Cardiac fibroblast (primary cell): ENCODE results near the gene FRK.

Source experiments
- DNase-seq, 2 donors: peaks; one replicate each; pipeline versions ENCODE4 v3.0.0 to v3.0.0-alpha.2; 2010; ENCODE audit warnings: low read depth in 2 of 2
- H3K4me3 ChIP-seq, 2 donors: replicated peaks in 1 of 2; 1 replicate in 1 of 2; 2 replicates in 1 of 2; pipeline ENCODE4 v1.5.1; 2011; ENCODE audit warnings: low read depth in 2 of 2, low read length in 2 of 2, mild to moderate bottlenecking in 2 of 2, moderate library complexity in 1 of 2
- TF ChIP-seq, protein P1 (sequence below): IDR thresholded peaks from one replicate; pipeline ENCODE4 v1.5.1; 2011; ENCODE audit warnings: low read depth, mild to moderate bottlenecking, low read length, inconsistent platforms

Gene FRK

DNA sequence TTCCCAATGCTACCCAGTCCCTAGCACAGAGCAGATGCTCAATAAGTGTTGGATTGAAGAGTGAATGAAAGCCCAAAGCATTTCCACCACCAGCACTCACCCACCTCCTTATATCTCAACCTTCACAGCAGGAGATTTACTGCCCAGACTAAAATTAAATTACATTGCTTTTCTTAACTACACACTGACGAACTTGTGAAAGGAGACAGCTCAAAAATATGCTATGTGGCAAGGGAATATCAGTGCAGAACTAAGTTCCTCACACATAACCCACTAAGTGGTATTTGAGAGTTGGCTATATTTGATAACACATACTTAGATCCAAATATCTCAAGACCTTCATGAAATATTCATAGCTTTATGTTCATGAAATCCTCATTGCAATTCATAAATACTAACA, 137.7 kb downstream of the FRK start:
- no peak overlapping the region for H3K4me3 ChIP-seq
- TF ChIP-seq, protein P1, sequence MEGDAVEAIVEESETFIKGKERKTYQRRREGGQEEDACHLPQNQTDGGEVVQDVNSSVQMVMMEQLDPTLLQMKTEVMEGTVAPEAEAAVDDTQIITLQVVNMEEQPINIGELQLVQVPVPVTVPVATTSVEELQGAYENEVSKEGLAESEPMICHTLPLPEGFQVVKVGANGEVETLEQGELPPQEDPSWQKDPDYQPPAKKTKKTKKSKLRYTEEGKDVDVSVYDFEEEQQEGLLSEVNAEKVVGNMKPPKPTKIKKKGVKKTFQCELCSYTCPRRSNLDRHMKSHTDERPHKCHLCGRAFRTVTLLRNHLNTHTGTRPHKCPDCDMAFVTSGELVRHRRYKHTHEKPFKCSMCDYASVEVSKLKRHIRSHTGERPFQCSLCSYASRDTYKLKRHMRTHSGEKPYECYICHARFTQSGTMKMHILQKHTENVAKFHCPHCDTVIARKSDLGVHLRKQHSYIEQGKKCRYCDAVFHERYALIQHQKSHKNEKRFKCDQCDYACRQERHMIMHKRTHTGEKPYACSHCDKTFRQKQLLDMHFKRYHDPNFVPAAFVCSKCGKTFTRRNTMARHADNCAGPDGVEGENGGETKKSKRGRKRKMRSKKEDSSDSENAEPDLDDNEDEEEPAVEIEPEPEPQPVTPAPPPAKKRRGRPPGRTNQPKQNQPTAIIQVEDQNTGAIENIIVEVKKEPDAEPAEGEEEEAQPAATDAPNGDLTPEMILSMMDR = no peak
- no peak for DNase-seq

DNA sequence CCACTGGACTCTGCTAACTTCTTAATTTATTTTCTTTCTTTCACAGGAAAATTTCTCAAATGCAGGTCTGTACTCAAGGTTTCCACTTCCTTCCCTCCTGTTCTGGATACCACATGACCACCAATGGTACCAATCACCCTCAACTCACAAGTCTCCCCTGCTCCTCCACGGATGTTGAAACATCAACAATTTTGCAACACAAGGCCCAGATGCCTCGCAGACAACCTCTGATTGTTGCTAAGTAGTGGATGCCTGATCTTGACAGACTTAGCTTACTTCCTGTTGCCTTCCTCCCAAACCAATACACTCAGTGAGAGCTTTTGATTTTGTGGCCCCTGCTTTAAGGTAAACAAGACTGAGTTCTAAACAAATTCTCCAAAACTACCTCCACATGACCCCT, 146.6 kb downstream of the FRK start:
- H3K4me3 ChIP-seq = no peak overlapping the region
- no peak for DNase-seq
- TF ChIP-seq, protein P1 = no peak

DNA sequence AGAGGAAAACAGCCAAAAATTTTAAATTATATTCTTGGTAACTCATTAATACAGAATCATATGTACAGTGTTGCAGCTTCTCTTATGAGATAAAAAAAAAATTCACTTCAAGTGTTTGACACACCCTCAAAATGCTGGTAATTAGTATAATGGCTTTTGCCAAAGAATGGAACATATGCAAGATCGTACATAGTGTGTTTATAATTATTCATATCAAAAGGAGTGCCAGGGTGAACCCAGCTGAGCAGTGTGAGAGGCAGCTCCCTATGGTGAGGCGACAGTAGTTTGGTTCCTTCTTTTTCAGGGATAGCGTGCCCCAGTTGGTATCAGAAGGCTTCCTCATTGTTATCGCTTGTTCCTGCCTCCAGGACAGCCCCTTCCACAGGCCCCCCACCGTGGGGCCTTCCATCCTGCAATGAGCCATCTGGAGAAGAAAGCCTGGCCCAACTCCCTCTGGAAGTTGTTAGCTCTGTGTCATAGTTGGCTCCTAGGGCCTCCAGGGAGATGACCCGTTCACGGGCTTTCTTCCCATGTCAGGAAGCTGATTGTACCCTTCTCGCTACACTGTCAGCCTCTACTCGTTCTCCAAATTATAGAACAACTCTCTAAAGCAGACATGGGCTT, 150.7 kb downstream of the FRK start:
- DNase-seq = no peak
- TF ChIP-seq, protein P1 = no peak
- H3K4me3 ChIP-seq = no peak overlapping the region

DNA sequence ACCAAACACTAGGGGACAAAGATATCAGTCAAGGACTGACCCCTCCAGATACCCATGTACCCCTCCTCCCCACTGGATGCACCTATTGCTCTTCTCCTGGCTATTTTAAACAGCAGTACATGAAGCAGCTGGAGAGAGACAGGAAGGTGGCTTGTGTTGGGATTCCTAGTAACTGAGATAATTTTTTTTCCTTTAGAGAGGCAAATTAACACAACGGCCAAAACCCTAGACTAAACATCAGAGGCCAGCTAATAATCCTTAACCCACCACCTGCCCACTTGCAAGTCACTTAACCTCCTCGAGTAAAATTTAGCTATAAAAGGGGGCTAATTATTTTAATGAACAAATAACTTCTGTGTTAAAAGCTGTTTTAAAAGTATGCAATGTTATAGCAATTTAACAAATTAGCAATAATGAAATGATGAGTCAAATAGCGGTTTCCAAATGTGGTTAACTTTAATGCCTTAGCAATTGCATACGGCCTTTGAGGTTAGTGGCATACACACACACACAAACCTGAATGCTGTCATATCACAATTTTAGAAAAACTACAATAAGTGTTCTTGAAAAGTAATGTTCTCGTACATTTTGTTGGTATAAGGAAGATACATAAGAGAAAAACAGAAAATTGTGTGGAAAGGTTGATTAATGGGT, 151.7 kb downstream of the FRK start:
- DNase-seq = no peak
- no peak overlapping the region for H3K4me3 ChIP-seq
- TF ChIP-seq, protein P1 = no peak

DNA sequence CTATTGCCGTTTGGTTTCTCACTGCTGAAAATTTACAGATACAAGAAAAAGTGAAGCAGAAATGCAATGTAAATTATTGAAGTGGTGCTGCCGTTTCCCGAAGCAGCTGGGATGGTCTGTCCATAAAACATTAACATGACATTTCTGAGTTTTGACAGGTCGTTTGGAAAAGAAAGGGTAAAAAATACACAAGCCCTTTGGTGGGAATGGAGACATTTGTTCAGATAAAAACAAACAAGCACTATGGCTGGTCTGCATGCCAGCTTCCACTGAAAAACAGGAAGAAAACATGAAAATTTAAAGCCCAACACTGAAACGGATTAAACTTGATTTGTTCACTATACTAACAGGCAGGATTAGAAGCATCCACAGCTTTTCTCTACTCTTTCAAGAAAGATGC, 155.2 kb downstream of the FRK start:
- DNase-seq = no peak
- TF ChIP-seq, protein P1 = no peak
- no peak overlapping the region for H3K4me3 ChIP-seq

DNA sequence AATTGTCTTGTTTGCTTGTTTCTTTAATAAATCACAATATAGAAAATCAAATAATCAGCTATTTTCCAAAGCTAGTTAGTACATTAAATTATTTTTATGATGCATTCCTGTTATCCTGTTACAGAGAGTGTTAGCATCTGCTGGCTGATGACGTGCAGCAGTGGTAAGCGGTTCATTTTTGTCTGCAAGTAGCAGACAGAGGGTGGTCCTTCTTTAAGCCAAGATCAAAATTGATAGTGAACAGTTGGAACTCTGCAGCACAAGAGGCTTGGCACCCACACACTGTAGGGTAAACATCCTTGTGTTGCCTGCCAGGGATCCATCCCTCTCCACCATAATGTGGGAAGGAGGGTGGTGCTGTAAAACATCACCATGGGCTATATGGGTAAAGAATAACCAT, 158.3 kb downstream of the FRK start:
- H3K4me3 ChIP-seq = no peak overlapping the region
- TF ChIP-seq, protein P1 = no peak
- DNase-seq = no peak
